Colonic mucosa (tissue), 4 donors: ENCODE measurements around the gene DIPK2B. TPM values are rescaled to one million over a fixed set of nuclear protein-coding genes. Genes with fewer than 3 reads are reported as not detected.

Source experiments
- DNase-seq: peaks from one replicate; pipeline ENCODE4 v3.0.0-alpha.2; 2020
- H3K27ac ChIP-seq: fragments of 200-600 bp; one replicate; pipeline ENCODE4 v1.8.0; 2021
- H3K27me3 ChIP-seq: fragments of 200-600 bp; one replicate; pipeline ENCODE4 v1.8.0; 2021
- H3K36me3 ChIP-seq: fragments of 200-600 bp; one replicate; pipeline ENCODE4 v1.8.0; 2021
- H3K4me1 ChIP-seq: fragments of 200-600 bp; one replicate; pipeline ENCODE4 v1.8.0; 2021; ENCODE audit warnings: mild to moderate bottlenecking
- H3K4me3 ChIP-seq: fragments of 200-600 bp; one replicate; pipeline ENCODE4 v1.8.0; 2021
- H3K9ac ChIP-seq, 2 donors: one replicate each; pipeline ENCODE4 v1.7.0; 2013; ENCODE audit warnings: control low read depth in 2 of 2, low read depth in 2 of 2, low read length in 2 of 2
- H3K9me3 ChIP-seq: fragments of 200-600 bp; one replicate; pipeline ENCODE4 v1.8.0; 2021
- CTCF ChIP-seq: fragments of 200-600 bp; IDR thresholded peaks from one replicate; pipeline ENCODE4 v1.8.0; 2022; ENCODE audit warnings: antibody characterized with exemption, mild to moderate bottlenecking
- intact Hi-C: fragments of 100-400 bp; cut with DNase I; formaldehyde crosslinking; loops from one replicate; pipeline ENCODE4 v1.14.1; 2022
- total RNA-seq, 2 donors: library from RNA; stranded (reverse); fragmentation: NEBNext Ultra II Directional in 1 of 2; extraction: Animal tissue kit (Norgen Biotek cat#: 25700) in 1 of 2; gene quantifications; one replicate each; pipeline ENCODE4 v1.2.1, GENCODE V29; 2021
- donor health status: healthy.
- donor health status: DM: no; HTN: no; CAD: no.
- donor health status: DM: no; HTN: no; CAD: no.

The DIPK2B gene
- total RNA-seq, 2 donors from 2014 or later, result 1.5 to 2.5 TPM

GRCh38 chrX:45164995-45165394 is 35.7 kb downstream of the DIPK2B start:
- H3K9ac ChIP-seq, result no peak overlapping the region

GRCh38 chrX:45164021-45164621 is 36.6 kb downstream of the DIPK2B start:
- Histone ChIP-seq H3K27ac (no peak overlapping the region), H3K4me1 (no peaks in the 10 kb centered on the region), H3K4me3 (no peak overlapping the region), H3K27me3 (no peaks in the 10 kb centered on the region), H3K36me3 (no peaks in the 10 kb centered on the region), H3K9ac (no peak overlapping the region), H3K9me3 (no peaks in the 10 kb centered on the region)
- intact Hi-C loops, result no loop called here
- no peak for TF ChIP-seq CTCF
- no peak for DNase-seq

More at GRCh38 chrX:45164995-45165394, 35.7 kb downstream of the DIPK2B start:
- TF ChIP-seq CTCF, result no peak
- no peaks in the 10 kb centered on the region for H3K36me3 ChIP-seq
- no peak overlapping the region for H3K27ac ChIP-seq
- no peaks in the 10 kb centered on the region for H3K9me3 ChIP-seq
- no peaks in the 10 kb centered on the region for H3K4me1 ChIP-seq
- intact Hi-C loops, result no loop called here
- no peak overlapping the region for H3K4me3 ChIP-seq
- no peaks in the 10 kb centered on the region for H3K27me3 ChIP-seq
- DNase-seq, result no peak

GRCh38 chrX:45157647-45158046 is 43.0 kb downstream of the DIPK2B start:
- Histone ChIP-seq H3K27ac (no peak overlapping the region), H3K9ac (no peak overlapping the region)

GRCh38 chrX:45154462-45154861 is 46.2 kb downstream of the DIPK2B start:
- H3K27me3 ChIP-seq, result no peaks in the 10 kb centered on the region
- no peak overlapping the region for H3K27ac ChIP-seq
- no peaks in the 10 kb centered on the region for H3K9me3 ChIP-seq
- H3K9ac ChIP-seq, result no peak overlapping the region
- no peaks in the 10 kb centered on the region for H3K36me3 ChIP-seq
- TF ChIP-seq CTCF, result no peak
- H3K4me3 ChIP-seq, result no peak overlapping the region
- intact Hi-C loops, result no loop called here
- no peak for DNase-seq
- no peaks in the 10 kb centered on the region for H3K4me1 ChIP-seq

More at GRCh38 chrX:45157647-45158046, 43.0 kb downstream of the DIPK2B start:
- TF ChIP-seq CTCF, result no peak
- Histone ChIP-seq H3K4me3 (no peak overlapping the region), H3K4me1 (no peaks in the 10 kb centered on the region), H3K9me3 (no peaks in the 10 kb centered on the region), H3K27me3 (no peaks in the 10 kb centered on the region), H3K36me3 (no peaks in the 10 kb centered on the region)
- no peak for DNase-seq
- intact Hi-C loops, result no loop called here

- intact Hi-C loops, result no loop called here
- H3K27ac ChIP-seq, result no peak overlapping the region
- H3K9ac ChIP-seq, result no peak overlapping the region
- H3K27me3 ChIP-seq, result no peaks in the 10 kb centered on the region
- DNase-seq, result no peak
- H3K36me3 ChIP-seq, result no peaks in the 10 kb centered on the region
- no peak for TF ChIP-seq CTCF
- H3K9me3 ChIP-seq, result no peaks in the 10 kb centered on the region
- H3K4me3 ChIP-seq, result no peak overlapping the region
- H3K4me1 ChIP-seq, result no peaks in the 10 kb centered on the region
Observed at GRCh38 chrX:45154033-45154360, 46.7 kb downstream of the DIPK2B start.
